Inferior parietal cortex (tissue), 1 donor: Measurements from ENCODE around the gene GRB7.
"Not testable (repeated sequence)": the region's sequence is repeated elsewhere in the genome, so short reads cannot be mapped to it uniquely, and the experiment has no call there.

Source experiments
- DNase-seq: peaks from one replicate; pipeline ENCODE4 v3.0.0-alpha.2; 2016; ENCODE audit errors: extremely low spot score

The GRB7 gene

GRCh38 chr17:39737760-39738567 lies at the start of gene GRB7:
Gene GRB7 (plus strand): TSS chr17:39737938. CDS start chr17:39742302, 4,364 bp downstream.
- no peak for DNase-seq

GRCh38 chr17:39688475-39688835 lies 49.3 kb upstream of the GRB7 start:
- DNase-seq = no peak

GRCh38 chr17:39688945-39689344 lies 48.8 kb upstream of the GRB7 start:
- no peak for DNase-seq

- DNase-seq = no peak
Measured at GRCh38 chr17:39694593-39694992, 43.1 kb upstream of the GRB7 start.

GRCh38 chr17:39695089-39695474 lies 42.7 kb upstream of the GRB7 start:
- DNase-seq = no peak

- DNase-seq = no peak
Measured at GRCh38 chr17:39696731-39697130, 41.0 kb upstream of the GRB7 start.

- no peak for DNase-seq
Measured at GRCh38 chr17:39697961-39698360, 39.8 kb upstream of the GRB7 start.

GRCh38 chr17:39699157-39699817 lies 38.5 kb upstream of the GRB7 start:
- not testable (repeated sequence) for DNase-seq

- no peak for DNase-seq
Measured at GRCh38 chr17:39699818-39700147, 38.0 kb upstream of the GRB7 start, which contains the start of gene ERBB2. Gene ERBB2 (plus strand): TSS chr17:39700064. CDS start chr17:39700239, 175 bp downstream.

- DNase-seq = no peak
Measured at GRCh38 chr17:39700148-39700987, 37.4 kb upstream of the GRB7 start.

- no peak for DNase-seq
Measured at GRCh38 chr17:39701012-39701783, 36.5 kb upstream of the GRB7 start.

- no peak for DNase-seq
Measured at GRCh38 chr17:39701784-39702422, 35.8 kb upstream of the GRB7 start.

- DNase-seq = no peak
Measured at GRCh38 chr17:39702901-39703893, 34.5 kb upstream of the GRB7 start.

- no peak for DNase-seq
Measured at GRCh38 chr17:39703913-39704312, 33.8 kb upstream of the GRB7 start.

GRCh38 chr17:39704821-39705551 lies 32.8 kb upstream of the GRB7 start:
- no peak for DNase-seq

GRCh38 chr17:39705786-39706348 lies 31.9 kb upstream of the GRB7 start:
- DNase-seq = no peak

- no peak for DNase-seq
Measured at GRCh38 chr17:39706383-39706782, 31.4 kb upstream of the GRB7 start.

GRCh38 chr17:39706921-39707337 lies 30.8 kb upstream of the GRB7 start:
- no peak for DNase-seq
